ENCODE data around the gene PROX2. TPM values are rescaled to one million over a fixed set of nuclear protein-coding genes. Genes with fewer than 3 reads are reported as not detected.
A peak's percentile ranks its signal among the peaks of the same experiment; 100 is the strongest.

PROX2 gene
- total RNA-seq, 2 donors from 2014 or later, result not detected

DNA sequence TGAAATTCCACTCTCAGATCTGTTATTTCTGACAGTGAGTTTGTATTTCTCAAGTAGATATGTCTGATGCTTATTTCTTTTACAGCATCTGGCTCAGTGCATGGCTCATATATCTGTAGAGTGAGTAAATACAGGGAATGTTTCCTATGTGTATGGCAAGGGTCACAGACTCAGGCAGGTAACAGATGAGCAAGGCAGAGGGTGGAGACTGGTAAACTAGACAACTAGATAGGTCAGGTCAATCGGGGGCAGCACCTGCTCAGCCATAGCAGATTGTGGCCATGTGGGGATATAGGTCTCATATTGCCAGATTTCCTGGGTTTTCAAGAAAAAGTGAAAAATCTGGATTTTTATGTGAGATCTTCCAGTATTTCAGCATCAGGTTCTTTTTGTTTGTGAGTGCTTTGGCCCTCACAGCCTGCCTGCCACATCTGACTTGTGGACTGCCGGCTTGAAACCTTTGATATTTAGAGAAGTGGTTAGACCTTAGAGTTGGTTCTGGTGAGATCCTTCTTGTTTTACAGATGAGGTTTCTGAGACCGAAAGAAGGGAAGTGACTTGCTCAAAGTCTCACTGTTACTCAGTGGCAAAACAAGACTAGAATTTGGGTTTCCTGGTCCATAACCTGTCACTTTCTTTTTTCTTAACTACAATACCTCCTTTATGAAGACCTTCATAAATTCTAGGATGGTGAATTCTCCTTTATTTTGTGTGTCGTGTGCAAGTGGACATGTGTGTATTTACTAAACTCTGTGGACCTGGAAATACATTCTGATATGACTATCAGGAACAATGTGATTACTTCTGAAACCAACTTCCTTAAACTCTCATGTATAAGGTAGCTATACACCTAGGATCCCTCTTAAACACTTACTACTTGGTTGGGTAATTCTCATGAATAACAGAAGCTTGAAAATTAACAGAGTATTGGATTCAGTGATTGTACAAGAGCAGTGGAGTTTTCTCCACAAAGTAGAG is 34.4 kb downstream of the PROX2 start:
- DNase-seq (no peak), ATAC-seq (peak; percentile 74)
- H3K27me3 Mint-ChIP-seq, result no peaks in the 10 kb centered on the region
- H3K9me3 ChIP-seq (ENCODE audit: control insufficient read depth, low read length, poor library complexity, severe bottlenecking), result no peaks in the 10 kb centered on the region
- H3K4me3 Mint-ChIP-seq, result peak overlapping the region; percentile 41
- H3K27ac Mint-ChIP-seq, result peak overlapping the region; percentile 83
- H3K36me3 Mint-ChIP-seq (ENCODE audit: low read depth), result no peaks in the 10 kb centered on the region
- peaks cover 34% of the 10 kb centered on the region for H3K4me1 Mint-ChIP-seq

- H3K9me3 ChIP-seq (ENCODE audit: control insufficient read depth, low read length, poor library complexity, severe bottlenecking), result no peaks in the 10 kb centered on the region
- Mint-ChIP-seq H3K4me1 (peaks cover 38% of the 10 kb centered on the region), H3K36me3 (ENCODE audit: low read depth) (no peaks in the 10 kb centered on the region), H3K27me3 (no peaks in the 10 kb centered on the region), H3K4me3 (peak overlapping the region; percentile 25), H3K27ac (peak overlapping the region; percentile 83)
- DNase-seq (no peak), ATAC-seq (no peak)
Measured at GRCh38 chr14:74840603-74841030, 35.3 kb downstream of the PROX2 start.

DNA sequence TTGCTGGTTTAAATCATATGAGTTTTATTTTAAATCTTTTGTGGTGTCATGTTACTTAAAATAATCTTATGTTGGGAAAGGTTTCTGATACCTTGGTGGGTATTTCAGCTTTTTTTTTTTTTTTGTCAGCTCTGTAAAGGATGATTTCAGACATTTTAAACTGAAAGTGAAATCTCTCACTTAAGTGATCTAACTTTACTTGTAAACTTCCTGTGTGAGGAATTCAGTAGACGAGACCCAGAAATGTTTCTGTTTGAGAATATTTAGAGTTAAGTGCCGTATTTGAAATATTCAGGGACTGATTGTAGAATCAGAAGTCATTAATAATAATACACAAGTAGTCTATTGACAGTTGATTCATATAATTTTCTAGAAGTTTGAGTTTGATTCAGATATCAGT is 37.8 kb downstream of the PROX2 start:
- Mint-ChIP-seq H3K4me3 (peak overlapping the region; percentile 78), H3K36me3 (ENCODE audit: low read depth) (peaks cover 5% of the 10 kb centered on the region), H3K27ac (peak overlapping the region; percentile 95), H3K27me3 (no peaks in the 10 kb centered on the region), H3K4me1 (peaks cover 46% of the 10 kb centered on the region)
- H3K9me3 ChIP-seq (ENCODE audit: control insufficient read depth, low read length, poor library complexity, severe bottlenecking), result no peaks in the 10 kb centered on the region
- DNase-seq (no peak), ATAC-seq (peak; percentile 64)

- DNase-seq, result no peak
- no peaks in the 10 kb centered on the region for H3K9me3 ChIP-seq (ENCODE audit: control insufficient read depth, low read length, poor library complexity, severe bottlenecking)
- Mint-ChIP-seq H3K27me3 (no peaks in the 10 kb centered on the region), H3K36me3 (ENCODE audit: low read depth) (peaks cover 5% of the 10 kb centered on the region), H3K4me3 (peak overlapping the region; percentile 78), H3K4me1 (peaks cover 41% of the 10 kb centered on the region), H3K27ac (peak overlapping the region; percentile 95)
- no peak for ATAC-seq
Measured at GRCh38 chr14:74836251-74836960, 39.5 kb downstream of the PROX2 start.

GRCh38 chr14:74835645-74836250 is 40.2 kb downstream of the PROX2 start:
- H3K4me3 Mint-ChIP-seq, result no peak overlapping the region
- H3K9me3 ChIP-seq (ENCODE audit: control insufficient read depth, low read length, poor library complexity, severe bottlenecking), result no peaks in the 10 kb centered on the region
- no peaks in the 10 kb centered on the region for H3K27me3 Mint-ChIP-seq
- ATAC-seq, result peak; percentile 22
- peaks cover 5% of the 10 kb centered on the region for H3K36me3 Mint-ChIP-seq (ENCODE audit: low read depth)
- H3K27ac Mint-ChIP-seq, result peak overlapping the region; percentile 95
- H3K4me1 Mint-ChIP-seq, result peaks cover 34% of the 10 kb centered on the region
- no peak for DNase-seq

DNA sequence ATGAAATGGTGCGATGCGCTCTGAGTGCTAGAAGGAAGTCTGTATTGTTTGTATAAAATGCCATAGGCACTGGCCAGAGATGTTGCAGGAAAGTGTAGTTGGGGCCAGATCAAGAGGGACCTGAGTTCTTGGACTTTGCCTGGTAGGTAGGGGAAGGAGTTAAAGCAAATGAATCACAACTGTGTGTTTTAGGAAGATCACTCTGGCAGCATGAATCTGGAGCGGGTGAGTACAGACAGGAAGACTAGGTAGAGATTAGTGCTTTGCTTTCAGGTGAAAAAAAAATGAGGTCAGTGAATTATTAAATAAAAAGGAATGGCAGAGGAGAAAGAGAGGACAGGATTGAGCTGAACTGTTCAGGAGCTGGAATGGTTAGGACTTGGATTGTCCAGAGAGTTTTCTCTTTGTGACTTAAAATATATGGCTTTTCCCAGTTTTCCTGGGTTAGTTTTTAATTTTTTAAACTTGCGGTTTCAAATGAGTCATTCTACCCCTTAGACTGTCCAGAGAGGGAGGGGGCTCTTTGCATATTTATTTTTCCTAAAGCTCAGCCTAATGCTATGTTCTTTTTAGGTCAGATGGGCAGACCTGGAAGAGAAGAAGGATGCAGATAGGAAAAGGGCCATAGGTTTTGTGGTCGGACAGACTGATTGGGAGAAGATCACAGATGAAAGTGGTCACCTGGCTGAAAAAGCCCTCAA is 41.1 kb downstream of the PROX2 start:
- Mint-ChIP-seq H3K27ac (peak overlapping the region; percentile 95), H3K4me1 (peaks cover 33% of the 10 kb centered on the region), H3K36me3 (ENCODE audit: low read depth) (peaks cover 7% of the 10 kb centered on the region), H3K27me3 (no peaks in the 10 kb centered on the region), H3K4me3 (peak overlapping the region; percentile 85)
- H3K9me3 ChIP-seq (ENCODE audit: control insufficient read depth, low read length, poor library complexity, severe bottlenecking), result no peaks in the 10 kb centered on the region
- DNase-seq (no peak), ATAC-seq (no peak)

GRCh38 chr14:74832849-74833248 is 43.1 kb downstream of the PROX2 start:
- no peak for ATAC-seq
- H3K27ac Mint-ChIP-seq, result no peak overlapping the region
- H3K9me3 ChIP-seq (ENCODE audit: control insufficient read depth, low read length, poor library complexity, severe bottlenecking), result no peaks in the 10 kb centered on the region
- H3K4me3 Mint-ChIP-seq, result no peak overlapping the region
- no peaks in the 10 kb centered on the region for H3K27me3 Mint-ChIP-seq
- H3K36me3 Mint-ChIP-seq (ENCODE audit: low read depth), result peaks cover 7% of the 10 kb centered on the region
- no peak for DNase-seq
- peaks cover 31% of the 10 kb centered on the region for H3K4me1 Mint-ChIP-seq

DNA sequence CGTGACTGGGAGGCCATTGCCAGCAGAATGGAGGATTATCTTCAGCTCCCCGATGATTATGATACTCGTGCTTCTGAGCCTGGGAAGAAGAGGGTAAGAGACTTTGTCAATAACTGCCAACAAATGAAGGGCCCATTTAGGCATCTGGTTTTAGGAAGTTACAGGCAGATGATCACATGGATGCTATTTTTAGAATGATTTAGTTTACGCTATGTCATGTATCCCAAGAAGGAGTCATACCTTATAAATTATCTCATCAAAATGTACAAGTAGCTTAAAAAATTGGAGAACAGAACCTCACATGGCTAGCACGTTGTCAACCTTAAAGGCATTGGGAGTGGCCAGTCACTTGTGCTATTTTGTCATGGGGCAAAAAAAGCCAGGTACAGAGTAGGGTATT is 46.7 kb downstream of the PROX2 start:
- peaks cover 3% of the 10 kb centered on the region for H3K36me3 Mint-ChIP-seq (ENCODE audit: low read depth)
- ATAC-seq (no peak), DNase-seq (no peak)
- peaks cover 6% of the 10 kb centered on the region for H3K4me1 Mint-ChIP-seq
- no peaks in the 10 kb centered on the region for H3K27me3 Mint-ChIP-seq
- H3K4me3 Mint-ChIP-seq, result no peak overlapping the region
- no peaks in the 10 kb centered on the region for H3K9me3 ChIP-seq (ENCODE audit: control insufficient read depth, low read length, poor library complexity, severe bottlenecking)
- H3K27ac Mint-ChIP-seq, result no peak overlapping the region

DNA sequence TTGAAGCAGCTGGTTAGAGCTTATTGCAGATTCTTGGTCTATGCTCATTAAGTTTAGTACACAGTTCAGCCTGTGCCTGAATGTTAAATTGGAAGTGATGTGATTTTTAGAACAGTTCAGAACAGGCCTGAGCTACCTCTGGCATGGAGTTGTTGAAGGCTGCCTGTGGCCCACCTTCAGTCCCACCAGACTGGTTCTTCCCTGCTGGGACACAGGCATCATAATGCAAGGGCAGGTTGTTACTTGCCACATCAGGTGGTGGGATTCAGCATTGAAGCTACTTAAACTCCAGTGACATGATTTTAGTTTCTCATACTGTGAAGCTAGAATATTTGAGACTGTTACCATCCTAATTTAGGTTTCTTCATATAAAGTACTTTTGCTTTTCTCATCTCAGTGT is 49.4 kb downstream of the PROX2 start:
- H3K27ac Mint-ChIP-seq, result no peak overlapping the region
- no peaks in the 10 kb centered on the region for H3K27me3 Mint-ChIP-seq
- no peak for ATAC-seq
- H3K4me3 Mint-ChIP-seq, result no peak overlapping the region
- DNase-seq, result no peak
- H3K9me3 ChIP-seq (ENCODE audit: control insufficient read depth, low read length, poor library complexity, severe bottlenecking), result no peaks in the 10 kb centered on the region
- H3K4me1 Mint-ChIP-seq, result peaks cover 5% of the 10 kb centered on the region
- H3K36me3 Mint-ChIP-seq (ENCODE audit: low read depth), result peaks cover 2% of the 10 kb centered on the region

Other genes starting within 250 kb of the PROX2 start
- 10 to 100 TPM; 44.9 to 49.0 TPM for gene AREL1, start 163.1 kb downstream of the PROX2 start, total RNA-seq
- 10 to 100 TPM; 37.2 to 39.5 TPM for gene FCF1, start 163.0 kb downstream of the PROX2 start, total RNA-seq
- gene YLPM1, start 112.8 kb downstream of the PROX2 start, total RNA-seq, result 10 to 100 TPM; 90.2 to 90.9 TPM
- gene DLST, start 5.8 kb upstream of the PROX2 start, total RNA-seq, result 100 to 1,000 TPM; 127 to 134 TPM
- 1 to 10 TPM; 1.0 to 1.9 TPM for gene RPS6KL1, start 47.1 kb upstream of the PROX2 start, total RNA-seq
- gene PGF, start 79.5 kb upstream of the PROX2 start, total RNA-seq, result not detected
- gene EIF2B2, start 126.8 kb upstream of the PROX2 start, total RNA-seq, result 10 to 100 TPM; 22.9 to 25.9 TPM
- 10 to 100 TPM; 16.5 to 22.0 TPM for gene MLH3, start 175.3 kb upstream of the PROX2 start, total RNA-seq
- gene ACYP1, start 187.9 kb upstream of the PROX2 start, total RNA-seq, result 10 to 100 TPM; 11.3 to 16.1 TPM
- under 1 TPM; 0.20 to 0.76 TPM for gene ZC2HC1C, start 193.5 kb upstream of the PROX2 start, total RNA-seq

All from T-helper 17 cell (primary cell).